ENCODE measurements around the gene TEAD3. TPM values are rescaled to one million over a fixed set of nuclear protein-coding genes. Genes with fewer than 3 reads are reported as not detected.
A peak's percentile ranks its signal among the peaks of the same experiment; 100 is the strongest.
"Not testable (repeated sequence)": the region's sequence is repeated elsewhere in the genome, so short reads cannot be mapped to it uniquely, and the experiment has no call there.

TEAD3 gene
- total and polyA plus RNA-seq, 12 donors: 27.9 to 54.4 (median 34.4) TPM

DNA sequence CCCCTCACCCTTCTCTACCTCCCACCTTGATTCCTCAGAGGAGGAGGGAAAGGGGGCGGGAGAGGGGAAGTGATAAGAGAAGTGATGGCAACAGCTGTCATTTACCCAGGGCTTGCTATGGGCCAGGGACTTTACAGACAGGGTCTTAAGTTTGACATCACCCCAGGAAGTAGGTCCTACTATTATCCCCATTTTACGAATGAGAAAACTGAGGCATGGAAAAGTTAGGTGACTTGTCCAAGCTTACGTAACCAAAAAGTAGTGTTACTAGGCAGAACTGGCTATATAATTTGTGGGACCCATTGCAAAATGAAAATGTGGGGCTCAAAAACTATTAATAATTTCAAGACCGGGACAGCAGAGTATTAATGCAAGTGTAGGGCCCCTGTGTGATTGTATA is 55.2 kb downstream of the TEAD3 start:
- no peak for ATAC-seq
- intact Hi-C loops (cut with DNase I): no loop called here
- Histone ChIP-seq H3K9me3 (no peaks in the 10 kb centered on the region), H3K27ac (no peak overlapping the region), H3K4me1 (no peaks in the 10 kb centered on the region), H3K27me3 (no peaks in the 10 kb centered on the region), H3K36me3 (no peaks in the 10 kb centered on the region), H3K4me3 (no peak overlapping the region)
- DNase-seq: no peak
- 86 to 90% methylated on average over 4 of the region's 4 CpGs for WGBS, 2 donors
- TF ChIP-seq, protein P1, sequence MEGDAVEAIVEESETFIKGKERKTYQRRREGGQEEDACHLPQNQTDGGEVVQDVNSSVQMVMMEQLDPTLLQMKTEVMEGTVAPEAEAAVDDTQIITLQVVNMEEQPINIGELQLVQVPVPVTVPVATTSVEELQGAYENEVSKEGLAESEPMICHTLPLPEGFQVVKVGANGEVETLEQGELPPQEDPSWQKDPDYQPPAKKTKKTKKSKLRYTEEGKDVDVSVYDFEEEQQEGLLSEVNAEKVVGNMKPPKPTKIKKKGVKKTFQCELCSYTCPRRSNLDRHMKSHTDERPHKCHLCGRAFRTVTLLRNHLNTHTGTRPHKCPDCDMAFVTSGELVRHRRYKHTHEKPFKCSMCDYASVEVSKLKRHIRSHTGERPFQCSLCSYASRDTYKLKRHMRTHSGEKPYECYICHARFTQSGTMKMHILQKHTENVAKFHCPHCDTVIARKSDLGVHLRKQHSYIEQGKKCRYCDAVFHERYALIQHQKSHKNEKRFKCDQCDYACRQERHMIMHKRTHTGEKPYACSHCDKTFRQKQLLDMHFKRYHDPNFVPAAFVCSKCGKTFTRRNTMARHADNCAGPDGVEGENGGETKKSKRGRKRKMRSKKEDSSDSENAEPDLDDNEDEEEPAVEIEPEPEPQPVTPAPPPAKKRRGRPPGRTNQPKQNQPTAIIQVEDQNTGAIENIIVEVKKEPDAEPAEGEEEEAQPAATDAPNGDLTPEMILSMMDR (IDR thresholded peaks at IDR 0.05): no peak

DNA sequence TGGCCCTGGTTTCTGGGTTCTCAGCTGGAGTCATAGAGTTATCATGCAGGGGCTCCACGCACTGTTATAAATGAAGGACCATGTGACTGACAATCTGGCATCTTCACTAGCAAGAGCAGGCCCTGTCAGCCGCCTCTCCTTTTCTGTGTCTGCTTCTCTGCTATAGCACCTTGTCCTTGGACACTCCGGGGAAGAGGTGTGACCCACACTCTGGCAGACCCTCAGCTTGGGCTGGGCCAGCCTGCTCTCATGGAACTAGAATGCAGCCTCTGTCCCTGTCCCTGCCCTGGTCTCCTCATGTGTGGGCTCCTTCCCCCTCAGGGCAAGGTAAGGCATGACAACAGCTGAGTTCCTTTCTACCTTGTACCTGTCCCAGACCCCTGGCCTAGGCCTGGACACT is 55.7 kb downstream of the TEAD3 start:
- ATAC-seq (peak; percentile 26 to 76 (median 53)), DNase-seq (peak in 1 of 2 donors; percentile 23)
- Histone ChIP-seq H3K36me3 (no peaks in the 10 kb centered on the region), H3K4me3 (no peak overlapping the region), H3K9me3 (no peaks in the 10 kb centered on the region), H3K4me1 (no peaks in the 10 kb centered on the region), H3K27ac (no peak overlapping the region), H3K27me3 (no peaks in the 10 kb centered on the region)
- TF ChIP-seq, protein P1 (IDR thresholded peaks at IDR 0.05): no peak
- intact Hi-C loops (cut with DNase I): no loop called here
- 36 to 51% methylated on average over 3 of the region's 3 CpGs for WGBS, 2 donors

DNA sequence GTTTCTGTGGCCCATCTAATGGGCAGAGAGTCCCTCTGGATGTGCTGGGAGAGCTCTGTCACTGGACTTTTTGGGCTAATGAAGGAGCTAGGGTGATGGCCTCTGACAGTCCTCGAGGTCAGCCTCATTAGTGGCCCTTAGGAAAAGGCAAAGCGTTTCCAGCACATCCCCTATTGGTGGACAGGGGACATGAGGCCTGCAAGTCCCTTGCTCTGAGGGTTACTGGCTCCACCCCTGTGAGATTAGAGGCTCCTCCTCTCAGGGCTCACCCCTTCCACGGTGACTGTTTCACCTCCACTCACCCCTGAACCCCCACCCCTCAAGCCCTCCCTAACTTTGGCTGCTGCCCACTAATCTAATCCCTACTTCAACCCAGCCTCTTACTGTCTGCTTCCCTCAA is 57.6 kb downstream of the TEAD3 start:
- Histone ChIP-seq H3K36me3 (no peaks in the 10 kb centered on the region), H3K27me3 (no peaks in the 10 kb centered on the region), H3K4me1 (peaks cover 0 to 8% (median 7%) of the 10 kb centered on the region in 9 donors), H3K9me3 (no peaks in the 10 kb centered on the region), H3K27ac (no peak overlapping the region), H3K4me3 (no peak overlapping the region)
- no peak for DNase-seq
- intact Hi-C loops (cut with DNase I): no loop called here
- ATAC-seq: no peak
- 38 to 43% methylated on average over 3 of the region's 3 CpGs for WGBS, 2 donors
- TF ChIP-seq, protein P1 (IDR thresholded peaks at IDR 0.05): no peak

DNA sequence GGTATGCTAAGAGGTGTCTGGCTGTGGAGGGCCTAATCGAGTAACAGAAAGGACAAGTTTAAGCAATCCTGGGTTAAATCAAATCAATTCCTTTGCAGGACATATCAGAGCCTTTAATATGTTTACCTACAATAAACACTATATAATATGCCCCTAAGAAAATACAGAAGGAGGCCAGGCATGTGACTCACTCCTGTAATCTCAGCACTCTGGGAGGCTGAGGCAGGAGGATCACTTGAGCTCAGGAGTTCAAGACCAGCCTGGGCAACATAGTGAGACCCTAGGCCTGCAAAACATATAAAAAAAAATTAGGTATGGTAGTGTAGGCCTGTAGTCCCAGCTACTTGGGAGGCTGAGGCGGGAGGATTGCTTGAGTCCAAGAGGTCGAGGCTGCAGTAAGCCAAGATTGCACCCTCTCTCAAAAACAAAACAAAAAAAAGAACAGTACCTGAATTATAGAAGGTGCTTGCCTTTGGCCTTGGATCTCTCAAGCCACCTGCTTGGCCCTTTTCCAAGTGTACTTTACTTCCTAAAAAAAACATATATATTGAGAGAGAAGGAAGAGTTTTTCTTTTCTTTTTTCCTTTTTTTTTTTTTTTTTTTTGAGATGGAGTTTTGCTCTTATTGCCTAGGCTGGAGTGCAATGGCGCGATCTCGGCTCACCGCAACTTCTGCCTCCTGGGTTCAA is 58.4 kb downstream of the TEAD3 start:
- H3K36me3 ChIP-seq: not testable (repeated sequence)

DNA sequence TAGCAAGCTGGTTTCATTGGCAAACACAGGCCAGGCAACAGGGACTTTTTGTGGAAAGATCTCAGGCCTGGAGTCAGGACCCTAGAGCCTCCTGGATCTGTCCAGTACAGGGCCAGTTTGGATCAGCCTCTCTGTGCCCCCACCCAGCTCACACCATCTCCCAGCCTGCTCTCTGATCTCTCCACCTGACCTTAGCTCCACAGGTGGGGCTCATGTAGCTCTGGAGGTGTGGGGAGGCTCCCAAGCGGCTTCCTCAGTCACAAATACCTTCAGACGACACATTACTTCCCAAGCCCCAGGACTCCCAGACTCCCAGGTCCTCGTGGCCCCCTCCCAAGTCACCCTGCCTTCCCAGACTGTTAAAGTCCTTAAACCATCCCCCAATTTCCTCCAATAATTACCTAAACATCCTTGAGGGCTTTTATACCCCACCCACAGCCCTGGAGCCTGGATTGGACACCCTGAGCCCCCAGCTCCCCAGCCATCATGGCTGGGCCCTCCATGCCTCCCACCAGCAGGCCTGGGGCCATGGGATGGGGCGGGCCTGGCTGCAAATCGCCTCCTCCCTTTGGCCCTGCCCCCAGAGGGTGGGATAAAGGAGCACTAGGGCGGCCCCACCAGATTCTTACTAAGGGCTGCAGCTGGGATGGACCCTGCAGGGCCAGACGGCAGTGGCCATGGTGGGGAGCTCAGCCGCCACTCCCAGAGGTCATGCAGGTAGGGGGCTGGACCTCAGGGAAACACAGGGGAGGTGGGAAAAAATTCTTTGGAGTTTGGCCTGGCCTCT is 60.6 kb downstream of the TEAD3 start:
- intact Hi-C loops (cut with DNase I): no loop called here
- no peak for DNase-seq
- TF ChIP-seq, protein P1 (IDR thresholded peaks at IDR 0.05): no peak

More for the DNA sequence above, 58.4 kb downstream of the TEAD3 start:
- H3K27me3 ChIP-seq; intact Hi-C loops (cut with DNase I); ATAC-seq; H3K9me3 ChIP-seq; H3K4me1 ChIP-seq; DNase-seq; H3K27ac ChIP-seq; H3K4me3 ChIP-seq: not testable (repeated sequence)
- WGBS, 2 donors: 97% methylated on average over 7 of the region's 7 CpGs

More for the DNA sequence above, 60.6 kb downstream of the TEAD3 start:
- no peaks in the 10 kb centered on the region for H3K36me3 ChIP-seq
- peaks cover 0 to 8% (median 7%) of the 10 kb centered on the region in 9 donors for H3K4me1 ChIP-seq
- no peak overlapping the region for H3K4me3 ChIP-seq
- no peak for ATAC-seq
- no peaks in the 10 kb centered on the region for H3K9me3 ChIP-seq
- no peak overlapping the region for H3K27ac ChIP-seq
- 84 to 86% methylated on average over 8 of the region's 8 CpGs for WGBS, 2 donors
- H3K27me3 ChIP-seq: no peaks in the 10 kb centered on the region

Data from heart right ventricle (tissue), 16 donors.